Trophoblast cell (in vitro differentiated cells and primary cell): ENCODE measurements around the gene PIH1D1.
A peak's percentile ranks its signal among the peaks of the same experiment; 100 is the strongest.

ENCODE experiments used
- DNase-seq, 2 donors: peaks; one replicate each; pipeline ENCODE4 v3.0.0-alpha.2; 2016
- H2AFZ ChIP-seq: 2 replicates; pipeline ENCODE4 v1.6.1; 2013; ENCODE audit warnings: low read length, moderate library complexity, mild to moderate bottlenecking; ENCODE audit not compliant: insufficient read depth, poor library complexity
- H2AK5ac ChIP-seq: 2 replicates; pipeline ENCODE4 v1.6.1; 2013; ENCODE audit warnings: mild to moderate bottlenecking, low read length
- H2BK120ac ChIP-seq: 2 replicates; pipeline ENCODE4 v1.6.1; 2013; ENCODE audit warnings: low read length, mild to moderate bottlenecking, moderate library complexity; ENCODE audit not compliant: insufficient read depth, poor library complexity
- H2BK12ac ChIP-seq: 2 replicates; pipeline ENCODE4 v1.6.1; 2013; ENCODE audit warnings: mild to moderate bottlenecking, low read length, moderate library complexity
- H2BK5ac ChIP-seq: 2 replicates; pipeline ENCODE4 v1.6.1; 2013; ENCODE audit warnings: low read length, low read depth, moderate library complexity, mild to moderate bottlenecking; ENCODE audit not compliant: poor library complexity
- H3K14ac ChIP-seq: 2 replicates; pipeline ENCODE4 v1.6.1; 2013; ENCODE audit warnings: mild to moderate bottlenecking, low read length
- H3K18ac ChIP-seq: 2 replicates; pipeline ENCODE4 v1.6.1; 2013; ENCODE audit warnings: mild to moderate bottlenecking, low read length
- H3K23ac ChIP-seq: 2 replicates; pipeline ENCODE4 v1.6.1; 2013; ENCODE audit warnings: low read length
- H3K27ac ChIP-seq: 2 replicates; pipeline ENCODE4 v1.5.1; 2013; ENCODE audit warnings: low read depth, mild to moderate bottlenecking, inconsistent platforms, low read length, moderate library complexity
- H3K27me3 ChIP-seq: 2 replicates; pipeline ENCODE4 v1.6.1; 2013; ENCODE audit warnings: inconsistent platforms, mild to moderate bottlenecking, low read length, moderate library complexity; ENCODE audit not compliant: insufficient read depth
- H3K36me3 ChIP-seq, 2 experiments: 1 replicate in 1 of 2; 2 replicates in 1 of 2; pipeline ENCODE4 v1.6.1; 2013; ENCODE audit warnings: low read length in 2 of 2, mild to moderate bottlenecking in 2 of 2, moderate library complexity in 1 of 2; ENCODE audit not compliant: insufficient read depth in 2 of 2, control insufficient read depth in 1 of 2
- H3K4ac ChIP-seq: 2 replicates; pipeline ENCODE4 v1.6.1; 2013; ENCODE audit warnings: low read depth, mild to moderate bottlenecking, low read length, moderate library complexity
- H3K4me1 ChIP-seq, 2 experiments: 1 replicate in 1 of 2; 2 replicates in 1 of 2; pipeline ENCODE4 v1.6.1; 2013; ENCODE audit warnings: low read length in 2 of 2, mild to moderate bottlenecking in 2 of 2, moderate library complexity in 1 of 2; ENCODE audit not compliant: insufficient read depth in 2 of 2, control insufficient read depth in 1 of 2
- H3K4me2 ChIP-seq: 2 replicates; pipeline ENCODE4 v1.6.1; 2013; ENCODE audit warnings: inconsistent platforms, mild to moderate bottlenecking, low read length, moderate library complexity
- H3K4me3 ChIP-seq: 2 replicates; pipeline ENCODE4 v1.5.1; 2013; ENCODE audit warnings: mild to moderate bottlenecking, low read depth, low read length, inconsistent platforms
- H3K79me1 ChIP-seq: one replicate; pipeline ENCODE4 v1.6.1; 2013; ENCODE audit warnings: low read length
- H3K79me2 ChIP-seq: 2 replicates; pipeline ENCODE4 v1.6.1; 2013; ENCODE audit warnings: low read length, mild to moderate bottlenecking; ENCODE audit not compliant: control insufficient read depth, insufficient read depth, poor library complexity
- H3K9ac ChIP-seq: 2 replicates; pipeline ENCODE4 v1.6.1; 2013; ENCODE audit warnings: mild to moderate bottlenecking, low read length
- H3K9me3 ChIP-seq: 2 replicates; pipeline ENCODE4 v1.6.1; 2013; ENCODE audit warnings: low read depth, mild to moderate bottlenecking, control low read depth, inconsistent platforms, low read length; ENCODE audit not compliant: insufficient read depth
- H4K12ac ChIP-seq: 2 replicates; pipeline ENCODE4 v1.6.1; 2013; ENCODE audit warnings: low read depth, mild to moderate bottlenecking, low read length, moderate library complexity
- H4K8ac ChIP-seq: 2 replicates; pipeline ENCODE4 v1.6.1; 2013; ENCODE audit warnings: low read depth, mild to moderate bottlenecking, low read length, moderate library complexity
- H4K91ac ChIP-seq: one replicate; pipeline ENCODE4 v1.6.1; 2013; ENCODE audit warnings: low read depth, mild to moderate bottlenecking, low read length, moderate library complexity
- WGBS: extraction: QIAGEN DNeasy Blood & Tissue Kit; methylation state at CpG from one replicate; pipeline ENCODE4 v1.1.7; 2013; ENCODE audit warnings: missing lambda C conversion rate; ENCODE audit not compliant: insufficient read length, insufficient coverage; ENCODE audit errors: extremely low coverage; 5-methylcytosine and 5-hydroxymethylcytosine counted together

The PIH1D1 gene

DNA sequence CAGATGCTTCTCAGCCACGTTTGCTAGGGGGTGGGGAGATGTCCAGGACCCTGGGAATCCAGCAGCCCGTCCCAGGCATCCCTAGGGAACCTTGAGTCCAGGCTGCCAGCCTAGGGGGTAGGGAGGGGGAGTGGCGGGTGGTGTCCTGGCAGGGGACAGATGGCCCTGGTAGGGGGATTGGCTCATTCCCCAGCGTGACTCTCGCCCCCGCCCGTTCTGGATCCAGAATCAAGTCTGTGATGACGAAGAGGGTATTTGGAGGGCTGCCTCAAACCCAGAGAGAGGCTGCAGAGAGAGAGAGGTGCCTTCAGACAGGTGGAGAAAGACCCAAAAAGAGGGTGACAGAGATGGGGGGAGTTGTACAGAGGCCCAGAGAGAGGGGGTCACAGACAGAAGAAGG lies 14.4 kb downstream of the PIH1D1 start:
- H4K91ac ChIP-seq: no peak overlapping the region
- no peak overlapping the region for H2BK12ac ChIP-seq
- no peak overlapping the region for H2AK5ac ChIP-seq
- peaks cover 54% of the 10 kb centered on the region for H3K27me3 ChIP-seq
- no peak overlapping the region for H3K4me2 ChIP-seq
- H3K36me3 ChIP-seq: no peaks in the 10 kb centered on the region
- H3K4me1 ChIP-seq: peaks cover 3% of the 10 kb centered on the region in 2 experiments
- H2AFZ ChIP-seq: no peak overlapping the region
- no peak overlapping the region for H3K18ac ChIP-seq
- no peak overlapping the region for H2BK5ac ChIP-seq
- H4K12ac ChIP-seq: no peak overlapping the region
- H3K23ac ChIP-seq: no peak overlapping the region
- no peak for DNase-seq
- no CpG with 5 or more reads among the region's 8 CpGs for WGBS
- H3K4me3 ChIP-seq: no peak overlapping the region
- no peak overlapping the region for H3K27ac ChIP-seq
- no peak overlapping the region for H4K8ac ChIP-seq
- peaks cover 20% of the 10 kb centered on the region for H3K9me3 ChIP-seq
- H3K4ac ChIP-seq: no peak overlapping the region
- no peak overlapping the region for H2BK120ac ChIP-seq
- no peak overlapping the region for H3K14ac ChIP-seq
- H3K79me1 ChIP-seq: no peaks in the 10 kb centered on the region
- no peaks in the 10 kb centered on the region for H3K79me2 ChIP-seq
- H3K9ac ChIP-seq: no peak overlapping the region

DNA sequence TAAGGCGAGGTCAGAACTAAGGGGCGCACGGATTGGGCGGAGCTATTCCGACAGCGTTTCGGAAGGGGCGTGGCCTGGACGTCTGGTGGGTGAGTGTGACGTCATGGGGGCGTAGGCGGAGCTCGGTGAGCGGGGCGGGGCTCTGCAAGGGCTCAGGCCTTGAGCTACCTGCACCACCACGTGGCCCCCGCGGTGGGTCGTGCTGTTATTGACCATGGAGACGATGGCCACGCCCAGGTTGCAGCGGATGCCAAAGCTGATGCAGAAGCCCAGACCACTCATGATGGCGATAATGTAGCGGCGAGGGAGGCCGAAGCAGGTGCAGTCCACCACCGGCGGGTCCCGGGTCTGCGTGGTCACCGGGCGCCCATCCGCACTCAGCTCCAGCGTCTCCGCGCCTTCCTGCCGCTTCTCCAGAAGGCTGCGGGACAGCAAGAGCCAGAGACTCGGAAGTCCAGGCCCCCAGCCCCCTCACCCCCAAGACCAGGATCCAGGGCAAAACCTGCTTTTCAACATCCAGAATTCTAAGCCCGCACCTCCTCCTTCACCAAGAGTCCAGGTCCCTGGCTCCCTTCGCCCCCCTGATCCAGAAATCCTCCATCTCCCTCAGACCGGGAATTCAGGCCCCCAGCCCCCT lies 15.1 kb downstream of the PIH1D1 start:
- Histone ChIP-seq H3K4ac (no peak overlapping the region), H3K23ac (no peak overlapping the region), H3K14ac (no peak overlapping the region), H2BK120ac (no peak overlapping the region), H3K36me3 (no peaks in the 10 kb centered on the region), H3K4me3 (no peak overlapping the region), H2BK5ac (no peak overlapping the region), H4K12ac (no peak overlapping the region), H2BK12ac (no peak overlapping the region), H4K91ac (no peak overlapping the region), H3K9ac (no peak overlapping the region), H3K27me3 (peaks cover 49% of the 10 kb centered on the region), H3K4me2 (no peak overlapping the region), H4K8ac (no peak overlapping the region), H2AFZ (no peak overlapping the region), H3K4me1 (peaks cover 3% of the 10 kb centered on the region in 2 experiments), H3K79me1 (no peaks in the 10 kb centered on the region), H2AK5ac (no peak overlapping the region), H3K9me3 (peaks cover 24% of the 10 kb centered on the region), H3K27ac (no peak overlapping the region), H3K18ac (no peak overlapping the region), H3K79me2 (no peaks in the 10 kb centered on the region)
- no peak for DNase-seq
- WGBS: no CpG with 5 or more reads among the region's 42 CpGs

DNA sequence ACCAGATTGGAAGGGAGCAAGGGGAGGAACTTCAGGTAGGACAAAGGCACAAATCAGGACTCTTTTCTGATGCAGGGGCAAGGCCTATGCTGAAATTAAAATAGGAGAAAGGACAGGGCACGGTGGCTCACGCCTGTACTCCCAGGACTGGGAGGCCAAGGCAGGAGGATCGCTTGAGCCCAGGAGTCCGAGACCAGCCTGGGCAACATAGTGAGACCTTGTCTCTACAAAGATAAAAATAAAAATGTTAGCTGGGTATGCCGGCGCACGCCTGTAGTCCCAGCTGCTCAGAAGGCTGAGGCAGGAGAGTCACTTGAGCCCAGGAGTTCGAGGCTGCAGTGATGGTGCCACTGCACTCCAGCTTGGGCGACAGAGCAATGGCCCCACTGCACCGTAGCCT lies 15.9 kb downstream of the PIH1D1 start:
- Histone ChIP-seq H4K8ac (no peak overlapping the region), H3K4me2 (no peak overlapping the region), H3K9me3 (peaks cover 25% of the 10 kb centered on the region), H3K14ac (no peak overlapping the region), H3K23ac (no peak overlapping the region), H4K91ac (no peak overlapping the region), H3K9ac (no peak overlapping the region), H3K18ac (no peak overlapping the region), H3K4me1 (peaks cover 3% of the 10 kb centered on the region in 2 experiments), H3K27me3 (peaks cover 41% of the 10 kb centered on the region), H2AK5ac (no peak overlapping the region), H3K4me3 (peak overlapping the region; percentile 16), H3K27ac (no peak overlapping the region), H3K79me1 (no peaks in the 10 kb centered on the region), H3K79me2 (no peaks in the 10 kb centered on the region), H2BK5ac (no peak overlapping the region), H2BK12ac (no peak overlapping the region), H3K4ac (no peak overlapping the region), H2AFZ (no peak overlapping the region), H2BK120ac (no peak overlapping the region), H3K36me3 (no peaks in the 10 kb centered on the region), H4K12ac (no peak overlapping the region)
- DNase-seq: no peak
- WGBS: no CpG with 5 or more reads among the region's 10 CpGs

DNA sequence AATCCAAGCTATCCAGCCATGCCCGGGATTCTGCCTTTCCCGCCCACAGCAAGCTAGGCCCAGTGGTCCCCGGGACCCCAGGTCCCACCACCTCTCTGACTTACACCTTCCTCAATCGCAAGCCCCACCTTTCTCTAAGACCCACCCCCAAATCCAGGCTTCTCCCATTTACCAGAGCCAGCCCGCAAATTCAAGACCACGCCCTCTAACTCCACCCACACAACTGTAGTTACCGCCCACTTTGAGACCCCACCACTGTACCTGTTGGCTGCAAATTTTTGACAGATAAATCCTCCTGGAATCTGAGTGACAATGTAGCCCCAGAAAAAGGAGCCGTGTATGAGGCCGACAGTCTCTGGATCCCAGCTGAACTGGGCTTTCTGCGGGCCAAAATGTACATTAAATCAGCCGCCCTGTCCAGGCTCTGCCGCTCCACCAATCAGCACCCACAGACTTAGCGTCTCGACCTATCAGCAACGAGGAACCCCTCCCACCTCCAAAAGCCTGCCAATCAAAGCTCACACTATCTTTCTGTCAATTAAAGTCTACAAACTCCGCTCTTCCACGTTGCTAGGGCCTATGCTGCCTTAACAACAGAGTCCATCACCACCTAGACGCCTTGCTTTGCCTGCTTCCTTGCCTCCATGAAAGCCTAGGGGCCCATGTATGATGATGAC lies 16.6 kb downstream of the PIH1D1 start:
- H2AK5ac ChIP-seq: no peak overlapping the region
- no peak overlapping the region for H2BK120ac ChIP-seq
- no peak for DNase-seq
- H3K27ac ChIP-seq: no peak overlapping the region
- H3K4me2 ChIP-seq: no peak overlapping the region
- peaks cover 34% of the 10 kb centered on the region for H3K27me3 ChIP-seq
- H3K4me3 ChIP-seq: peak overlapping the region; percentile 16
- H3K79me2 ChIP-seq: no peaks in the 10 kb centered on the region
- H4K8ac ChIP-seq: no peak overlapping the region
- no peaks in the 10 kb centered on the region for H3K79me1 ChIP-seq
- WGBS: no CpG with 5 or more reads among the region's 18 CpGs
- no peak overlapping the region for H2BK12ac ChIP-seq
- no peaks in the 10 kb centered on the region for H3K36me3 ChIP-seq
- H3K9me3 ChIP-seq: peaks cover 23% of the 10 kb centered on the region
- H3K18ac ChIP-seq: no peak overlapping the region
- no peak overlapping the region for H3K14ac ChIP-seq
- H2AFZ ChIP-seq: no peak overlapping the region
- no peak overlapping the region for H4K12ac ChIP-seq
- H2BK5ac ChIP-seq: no peak overlapping the region
- no peak overlapping the region for H3K9ac ChIP-seq
- peaks cover 3% of the 10 kb centered on the region in 2 experiments for H3K4me1 ChIP-seq
- H3K4ac ChIP-seq: no peak overlapping the region
- no peak overlapping the region for H4K91ac ChIP-seq
- no peak overlapping the region for H3K23ac ChIP-seq
